PC-3 (cell line): ENCODE measurements around the gene RGS2.

Experiments
- EZH2 ChIP-seq: fragments of 300-600 bp; sonication (generic); IDR thresholded peaks from one replicate; pipeline ENCODE4 v1.6.1; 2017; ENCODE audit warnings: antibody characterized with exemption, mild to moderate bottlenecking, low read length; ENCODE audit not compliant: unreplicated experiment
- EZH2phosphoT487 ChIP-seq: fragments of 300-600 bp; sonication (generic); IDR thresholded peaks from 2 replicates; pipeline ENCODE4 v1.6.1; 2018; ENCODE audit warnings: mild to moderate bottlenecking, antibody characterized with exemption, low read length, borderline replicate concordance
- TF ChIP-seq, protein P1 (sequence below): fragments of 300-600 bp; sonication (generic); conservative IDR thresholded peaks from 2 replicates; pipeline ENCODE4 v1.5.1; 2017; ENCODE audit warnings: antibody characterized with exemption, low read depth, mild to moderate bottlenecking, low read length

DNA sequence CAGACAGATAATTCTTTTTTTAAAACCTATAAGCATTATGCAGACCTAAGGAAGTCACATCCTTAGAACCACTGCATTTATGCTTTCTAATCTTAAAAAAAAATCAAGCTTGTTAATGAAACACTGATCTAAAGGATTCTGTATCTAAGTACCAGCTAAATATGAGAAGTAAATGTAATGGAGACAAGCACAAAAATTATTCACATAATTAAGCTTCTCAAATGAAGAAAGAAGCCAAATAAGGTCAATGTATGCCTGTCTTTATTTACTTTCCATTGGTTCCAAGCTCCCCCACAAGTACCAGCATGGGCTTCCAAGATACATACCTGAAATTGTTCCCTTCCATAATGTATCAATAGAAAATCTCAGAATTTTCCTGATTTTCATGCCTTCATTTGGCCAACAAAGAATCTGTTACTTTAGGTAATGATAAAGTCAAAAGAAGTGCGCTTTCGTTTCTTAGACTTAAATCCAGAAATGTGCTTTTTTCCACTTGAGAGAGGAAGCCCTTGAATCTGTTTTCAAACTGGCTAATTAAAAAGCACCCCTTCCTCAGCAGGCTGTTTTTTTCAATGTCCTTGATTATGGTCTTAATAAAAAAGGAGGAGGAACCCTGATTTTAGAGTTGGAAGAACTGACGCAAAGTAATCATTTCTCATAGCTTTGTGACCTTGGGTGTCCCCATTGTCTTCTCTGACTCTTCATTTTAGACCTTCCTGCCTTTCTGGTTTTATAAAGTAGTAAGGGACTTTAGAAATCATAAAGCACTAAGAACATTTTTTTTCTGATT lies 3.8 kb downstream of the RGS2 start:
- TF ChIP-seq, protein P1, sequence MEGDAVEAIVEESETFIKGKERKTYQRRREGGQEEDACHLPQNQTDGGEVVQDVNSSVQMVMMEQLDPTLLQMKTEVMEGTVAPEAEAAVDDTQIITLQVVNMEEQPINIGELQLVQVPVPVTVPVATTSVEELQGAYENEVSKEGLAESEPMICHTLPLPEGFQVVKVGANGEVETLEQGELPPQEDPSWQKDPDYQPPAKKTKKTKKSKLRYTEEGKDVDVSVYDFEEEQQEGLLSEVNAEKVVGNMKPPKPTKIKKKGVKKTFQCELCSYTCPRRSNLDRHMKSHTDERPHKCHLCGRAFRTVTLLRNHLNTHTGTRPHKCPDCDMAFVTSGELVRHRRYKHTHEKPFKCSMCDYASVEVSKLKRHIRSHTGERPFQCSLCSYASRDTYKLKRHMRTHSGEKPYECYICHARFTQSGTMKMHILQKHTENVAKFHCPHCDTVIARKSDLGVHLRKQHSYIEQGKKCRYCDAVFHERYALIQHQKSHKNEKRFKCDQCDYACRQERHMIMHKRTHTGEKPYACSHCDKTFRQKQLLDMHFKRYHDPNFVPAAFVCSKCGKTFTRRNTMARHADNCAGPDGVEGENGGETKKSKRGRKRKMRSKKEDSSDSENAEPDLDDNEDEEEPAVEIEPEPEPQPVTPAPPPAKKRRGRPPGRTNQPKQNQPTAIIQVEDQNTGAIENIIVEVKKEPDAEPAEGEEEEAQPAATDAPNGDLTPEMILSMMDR: no peak
- no peak for TF ChIP-seq EZH2phosphoT487
- TF ChIP-seq EZH2: no peak
